CD4-positive, alpha-beta T cell (primary cell): ENCODE measurements around the gene LYPLAL1. TPM values are rescaled to one million over a fixed set of nuclear protein-coding genes. Genes with fewer than 3 reads are reported as not detected.

Source experiments
- ATAC-seq: fragments of 200-7000 bp; cut with Tn5 transposase; one replicate; pipeline ENCODE4 v1.10.0; 2022; ENCODE audit warnings: mild to moderate bottlenecking; ENCODE audit not compliant: poor library complexity
- CTCF ChIA-PET: fragments of 350-600 bp; sonication (Branson Sonifier 250); formaldehyde crosslinking; loops from one replicate; lab custom pipeline; 2021; ENCODE audit warnings: antibody characterized with exemption, inconsistent platforms; lab: Charles Lee
- POLR2A ChIA-PET: fragments of 350-600 bp; sonication (Branson Sonifier 250); formaldehyde crosslinking; loops from one replicate; lab custom pipeline; 2021; ENCODE audit warnings: antibody characterized with exemption, inconsistent platforms; lab: Charles Lee
- DNase-seq, 14 experiments: peaks; one replicate each; pipeline ENCODE4 v3.0.0-alpha.2; 2013 to 2020; ENCODE audit warnings: mixed read lengths in 2 of 14
- H3K27ac ChIP-seq, 2 donors: one replicate each; pipeline versions ENCODE4 v1.5.1 to v1.7.0; 2013; ENCODE audit warnings: low read length in 2 of 2, low read depth in 1 of 2, mild to moderate bottlenecking in 1 of 2
- H3K27me3 ChIP-seq, 2 experiments: 1 replicate in 1 of 2; 2 replicates in 1 of 2; pipeline versions ENCODE4 v1.6.1 to v1.7.0; 2013; ENCODE audit warnings: low read length in 2 of 2, control low read depth in 1 of 2, mild to moderate bottlenecking in 1 of 2, moderate library complexity in 1 of 2; ENCODE audit not compliant: insufficient read depth in 2 of 2, control insufficient read depth in 1 of 2
- H3K36me3 ChIP-seq: one replicate; pipeline ENCODE4 v1.6.1; 2013; ENCODE audit warnings: low read length, control low read depth; ENCODE audit not compliant: insufficient read depth
- H3K4me1 ChIP-seq: one replicate; pipeline ENCODE4 v1.6.1; 2013; ENCODE audit warnings: low read length, control low read depth; ENCODE audit not compliant: insufficient read depth
- H3K4me3 ChIP-seq: one replicate; pipeline ENCODE4 v1.5.1; 2013; ENCODE audit warnings: mild to moderate bottlenecking, low read length, moderate library complexity
- H3K9me3 ChIP-seq, 2 experiments: 1 replicate in 1 of 2; 2 replicates in 1 of 2; pipeline versions ENCODE4 v1.6.1 to v1.7.0; 2013; ENCODE audit warnings: low read length in 2 of 2, mild to moderate bottlenecking in 2 of 2, control low read depth in 1 of 2, moderate library complexity in 1 of 2; ENCODE audit not compliant: control insufficient read depth in 1 of 2, insufficient read depth in 1 of 2
- H3K27ac Mint-ChIP-seq: one replicate; pipeline ENCODE4 v1.8.0; 2020; ENCODE audit warnings: mixed read lengths
- H3K27me3 Mint-ChIP-seq: one replicate; pipeline ENCODE4 v1.8.0; 2021; ENCODE audit warnings: mixed read lengths
- H3K36me3 Mint-ChIP-seq: one replicate; pipeline ENCODE4 v1.8.0; 2021; ENCODE audit warnings: low read depth, mixed read lengths
- H3K4me1 Mint-ChIP-seq: one replicate; pipeline ENCODE4 v1.8.0; 2021; ENCODE audit warnings: low read depth, mixed read lengths
- H3K4me3 Mint-ChIP-seq: one replicate; pipeline ENCODE4 v1.8.0; 2020; ENCODE audit warnings: mild to moderate bottlenecking, mixed read lengths
- H3K9me3 Mint-ChIP-seq: one replicate; pipeline ENCODE4 v1.8.0; 2020; ENCODE audit warnings: mixed read lengths
- intact Hi-C, 2 experiments: fragments of 100-400 bp; cut with DNase I in 1 of 2; cut with micrococcal nuclease in 1 of 2; formaldehyde crosslinking; loops; one replicate each; pipeline versions ENCODE4 v1.15.1 to v1.9.0; 2023 to 2025; cut with DNase I, micrococcal nuclease
- total RNA-seq, 174 experiments: library from RNA in 2 of 174; stranded (reverse) in 2 of 174; gene quantifications; one replicate each; pipeline ENCODE4 v1.2.3 and lab custom pipeline; 2021 to 2026
- TF ChIP-seq, protein P1 (sequence below): fragments of 200-600 bp; IDR thresholded peaks from one replicate; pipeline ENCODE4 v1.8.0; 2022; ENCODE audit warnings: antibody characterized with exemption, mild to moderate bottlenecking

The LYPLAL1 gene
- total RNA-seq, 2 experiments from 2014 or later = 8.2 to 10.0 TPM

- Mint-ChIP-seq H3K4me1 (no peaks in the 10 kb centered on the region), H3K36me3 (peaks cover 5% of the 10 kb centered on the region), H3K9me3 (no peaks in the 10 kb centered on the region), H3K4me3 (no peak overlapping the region), H3K27ac (no peak overlapping the region), H3K27me3 (no peaks in the 10 kb centered on the region)
- TF ChIP-seq, protein P1, sequence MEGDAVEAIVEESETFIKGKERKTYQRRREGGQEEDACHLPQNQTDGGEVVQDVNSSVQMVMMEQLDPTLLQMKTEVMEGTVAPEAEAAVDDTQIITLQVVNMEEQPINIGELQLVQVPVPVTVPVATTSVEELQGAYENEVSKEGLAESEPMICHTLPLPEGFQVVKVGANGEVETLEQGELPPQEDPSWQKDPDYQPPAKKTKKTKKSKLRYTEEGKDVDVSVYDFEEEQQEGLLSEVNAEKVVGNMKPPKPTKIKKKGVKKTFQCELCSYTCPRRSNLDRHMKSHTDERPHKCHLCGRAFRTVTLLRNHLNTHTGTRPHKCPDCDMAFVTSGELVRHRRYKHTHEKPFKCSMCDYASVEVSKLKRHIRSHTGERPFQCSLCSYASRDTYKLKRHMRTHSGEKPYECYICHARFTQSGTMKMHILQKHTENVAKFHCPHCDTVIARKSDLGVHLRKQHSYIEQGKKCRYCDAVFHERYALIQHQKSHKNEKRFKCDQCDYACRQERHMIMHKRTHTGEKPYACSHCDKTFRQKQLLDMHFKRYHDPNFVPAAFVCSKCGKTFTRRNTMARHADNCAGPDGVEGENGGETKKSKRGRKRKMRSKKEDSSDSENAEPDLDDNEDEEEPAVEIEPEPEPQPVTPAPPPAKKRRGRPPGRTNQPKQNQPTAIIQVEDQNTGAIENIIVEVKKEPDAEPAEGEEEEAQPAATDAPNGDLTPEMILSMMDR = no peak
- no peaks in the 10 kb centered on the region for H3K36me3 ChIP-seq
- intact Hi-C loops = no loop called here
- ATAC-seq (no peak), DNase-seq (no peak)
- H3K27me3 ChIP-seq = no peaks in the 10 kb centered on the region
- ChIA-PET POLR2A (no interaction called here), CTCF (no interaction called here)
- no peak overlapping the region for H3K27ac ChIP-seq
- H3K4me3 ChIP-seq = no peak overlapping the region
- H3K9me3 ChIP-seq = no peaks in the 10 kb centered on the region
- no peaks in the 10 kb centered on the region for H3K4me1 ChIP-seq
Observed at GRCh38 chr1:219223496-219223895, 49.8 kb downstream of the LYPLAL1 start.

GRCh38 chr1:219226196-219226595 is 52.5 kb downstream of the LYPLAL1 start:
- intact Hi-C loops = no loop called here
- H3K9me3 Mint-ChIP-seq = no peaks in the 10 kb centered on the region
- TF ChIP-seq, protein P1 = no peak

DNA sequence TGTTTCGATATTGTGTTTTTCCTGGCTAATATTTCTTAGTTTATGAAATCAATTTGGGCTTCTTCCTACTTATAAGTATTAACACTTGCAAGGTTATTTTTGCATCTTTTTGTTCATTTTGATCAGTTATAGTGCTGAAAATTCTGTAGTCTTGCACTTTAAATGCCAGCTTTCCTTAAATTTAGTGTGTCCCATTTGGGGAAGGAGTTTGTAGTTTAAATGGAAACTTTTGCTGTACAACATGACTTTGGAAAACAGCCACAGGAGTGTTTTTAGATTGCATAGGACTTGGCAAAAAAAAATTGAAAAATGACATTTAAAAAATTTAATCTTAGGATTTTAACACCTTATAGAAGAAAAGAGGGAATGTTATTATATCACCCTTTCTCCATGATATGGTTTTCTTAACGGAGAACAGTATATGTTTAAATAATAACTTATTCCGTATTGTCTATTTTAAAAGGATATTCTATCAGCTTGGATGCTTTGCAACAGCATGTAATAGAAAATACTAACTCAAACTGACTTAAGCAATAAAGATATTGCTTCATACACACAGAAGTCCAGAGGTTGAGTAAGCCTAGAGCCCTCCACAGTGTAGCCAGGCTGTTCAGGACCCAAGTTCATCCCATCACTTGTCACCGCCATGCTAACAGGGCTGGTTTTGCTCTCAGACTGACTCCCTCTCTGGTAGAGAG is 53.8 kb downstream of the LYPLAL1 start:
- H3K27me3 ChIP-seq = no peaks in the 10 kb centered on the region
- H3K36me3 ChIP-seq = no peaks in the 10 kb centered on the region
- H3K27ac ChIP-seq = no peak overlapping the region
- Mint-ChIP-seq H3K4me1 (no peaks in the 10 kb centered on the region), H3K9me3 (no peaks in the 10 kb centered on the region), H3K27ac (no peak overlapping the region), H3K27me3 (no peaks in the 10 kb centered on the region), H3K36me3 (peaks cover 5% of the 10 kb centered on the region), H3K4me3 (no peak overlapping the region)
- DNase-seq (no peak), ATAC-seq (no peak)
- H3K4me3 ChIP-seq = no peak overlapping the region
- no peaks in the 10 kb centered on the region for H3K9me3 ChIP-seq
- TF ChIP-seq, protein P1 = no peak
- H3K4me1 ChIP-seq = no peaks in the 10 kb centered on the region
- ChIA-PET POLR2A (no interaction called here), CTCF (no interaction called here)
- intact Hi-C loops = no loop called here

More at GRCh38 chr1:219226196-219226595, 52.5 kb downstream of the LYPLAL1 start:
- H3K27ac ChIP-seq = no peak overlapping the region
- no peak for ATAC-seq
- Mint-ChIP-seq H3K36me3 (peaks cover 5% of the 10 kb centered on the region), H3K27me3 (no peaks in the 10 kb centered on the region), H3K27ac (no peak overlapping the region), H3K4me1 (no peaks in the 10 kb centered on the region), H3K4me3 (no peak overlapping the region)
- no peak for DNase-seq
- ChIA-PET POLR2A (no interaction called here), CTCF (no interaction called here)
- no peaks in the 10 kb centered on the region for H3K27me3 ChIP-seq
- H3K4me1 ChIP-seq = no peaks in the 10 kb centered on the region
- H3K36me3 ChIP-seq = no peaks in the 10 kb centered on the region
- H3K4me3 ChIP-seq = no peak overlapping the region
- no peaks in the 10 kb centered on the region for H3K9me3 ChIP-seq
